ENCODE results near the gene KIFC1.

Gene KIFC1

DNA sequence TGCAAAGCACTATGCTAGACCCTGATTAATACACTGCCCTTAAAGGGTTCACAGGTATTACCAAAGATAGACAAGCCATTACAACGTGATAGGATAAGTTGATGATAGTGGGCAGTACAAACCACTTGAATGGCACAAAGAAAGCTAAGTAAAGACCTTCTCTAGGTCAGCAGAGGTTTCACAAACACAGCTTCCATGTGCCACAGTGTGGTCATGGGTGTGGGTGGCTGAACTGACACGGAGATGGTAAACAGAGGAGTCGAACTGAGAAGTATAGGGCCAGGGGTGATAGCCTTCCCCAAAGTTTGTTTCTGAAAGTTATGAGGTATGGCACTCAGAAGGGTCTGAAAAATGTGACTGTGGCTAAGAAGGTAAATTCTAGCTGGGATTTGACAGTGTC lies 67.1 kb downstream of the KIFC1 start:
- Mint-ChIP-seq H3K36me3 (ENCODE audit: insufficient read depth) (peaks cover 26% of the 10 kb centered on the region), H3K27me3 (no peaks in the 10 kb centered on the region), H3K27ac (no peak overlapping the region), H3K4me1 (ENCODE audit: low read depth in 2 of 2) (peaks cover 20 to 24% of the 10 kb centered on the region in 2 donors), H3K4me3 (no peak overlapping the region), H3K9me3 (no peaks in the 10 kb centered on the region)
- ATAC-seq (replicated peaks) (no peak), DNase-seq (no peak)

DNA sequence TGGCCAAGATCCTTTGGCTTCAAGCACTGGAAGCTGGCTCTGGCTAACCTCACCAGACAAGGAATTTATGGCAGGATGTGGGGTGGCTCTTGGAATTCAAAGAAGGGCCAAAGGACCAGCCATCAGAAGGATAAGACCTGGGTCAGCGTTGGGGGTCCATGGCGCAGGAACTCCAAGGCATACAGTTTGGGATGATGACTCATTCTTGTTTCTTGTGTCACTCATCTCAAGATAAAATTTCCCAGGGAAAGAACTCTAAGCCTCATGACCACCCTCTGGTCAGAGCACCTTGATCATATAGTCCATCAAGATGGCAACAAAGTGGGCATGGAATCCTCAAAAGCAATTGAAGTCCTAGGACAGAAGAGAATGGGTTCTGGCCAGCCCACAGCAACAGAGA lies 67.6 kb downstream of the KIFC1 start:
- no peak overlapping the region for H3K27ac Mint-ChIP-seq
- ATAC-seq (replicated peaks) (no peak), DNase-seq (no peak)
- H3K4me1 Mint-ChIP-seq (ENCODE audit: low read depth in 2 of 2), result peaks cover 16 to 20% of the 10 kb centered on the region in 2 donors
- peaks cover 21% of the 10 kb centered on the region for H3K36me3 Mint-ChIP-seq (ENCODE audit: insufficient read depth)
- no peaks in the 10 kb centered on the region for H3K9me3 Mint-ChIP-seq
- H3K4me3 Mint-ChIP-seq, result no peak overlapping the region
- H3K27me3 Mint-ChIP-seq, result no peaks in the 10 kb centered on the region

Data from effector memory CD8-positive, alpha-beta T cell (primary cell).